HuH-7 (cell line): Measurements from ENCODE around the gene DCAF4.

ENCODE experiments used
- DNase-seq: peaks from one replicate; pipeline ENCODE4 v3.0.0; 2011; ENCODE audit warnings: low spot score

The DCAF4 gene

GRCh38 chr14:72926292-72927028 is at the start of gene DCAF4:
DCAF4 (plus strand) TSS chr14:72926464; CDS start chr14:72937979, 11,515 bp downstream.
- DNase-seq: peak; percentile 92

- no peak for DNase-seq
Measured at GRCh38 chr14:72876710-72877063, 49.6 kb upstream of the DCAF4 start.

- no peak for DNase-seq
Measured at GRCh38 chr14:72878746-72879145, 47.5 kb upstream of the DCAF4 start.

GRCh38 chr14:72879431-72879830 is 46.8 kb upstream of the DCAF4 start:
- no peak for DNase-seq

GRCh38 chr14:72880164-72880563 is 46.1 kb upstream of the DCAF4 start:
- DNase-seq: no peak

GRCh38 chr14:72880820-72881219 is 45.4 kb upstream of the DCAF4 start:
- DNase-seq: no peak

- DNase-seq: no peak
Measured at GRCh38 chr14:72881543-72881942, 44.7 kb upstream of the DCAF4 start.

- DNase-seq: no peak
Measured at GRCh38 chr14:72882047-72882446, 44.2 kb upstream of the DCAF4 start.

- no peak for DNase-seq
Measured at GRCh38 chr14:72882463-72882862, 43.8 kb upstream of the DCAF4 start.

GRCh38 chr14:72883109-72883508 is 43.2 kb upstream of the DCAF4 start:
- DNase-seq: no peak

GRCh38 chr14:72883961-72884360 is 42.3 kb upstream of the DCAF4 start:
- DNase-seq: no peak

GRCh38 chr14:72884386-72884785 is 41.9 kb upstream of the DCAF4 start:
- no peak for DNase-seq

GRCh38 chr14:72887514-72887913 is 38.8 kb upstream of the DCAF4 start:
- DNase-seq: no peak

GRCh38 chr14:72888192-72888591 is 38.1 kb upstream of the DCAF4 start:
- DNase-seq: no peak

GRCh38 chr14:72888636-72889201 is 37.5 kb upstream of the DCAF4 start:
- no peak for DNase-seq

- no peak for DNase-seq
Measured at GRCh38 chr14:72889366-72889765, 36.9 kb upstream of the DCAF4 start.

- DNase-seq: no peak
Measured at GRCh38 chr14:72891666-72892102, 34.6 kb upstream of the DCAF4 start.

GRCh38 chr14:72892103-72892878 is 34.0 kb upstream of the DCAF4 start:
- DNase-seq: no peak

GRCh38 chr14:72892879-72893635 is 33.2 kb upstream of the DCAF4 start:
- peak; percentile 22 for DNase-seq

- peak; percentile 93 for DNase-seq
Measured at GRCh38 chr14:72893636-72894322, 32.5 kb upstream of the DCAF4 start, which contains the start of gene DPF3. DPF3 (minus strand) TSS chr14:72894101; CDS start chr14:72894088, 13 bp downstream.

GRCh38 chr14:72894323-72894622 is 32.0 kb upstream of the DCAF4 start:
- no peak for DNase-seq
